SK-N-SH treated with all-trans-retinoic acid at 6 μM for 48 hours (cell line): Measurements from ENCODE around the gene CACNA1C.
"Not testable (repeated sequence)": the region's sequence is repeated elsewhere in the genome, so short reads cannot be mapped to it uniquely, and the experiment has no call there.

Experiments
- ARNTL ChIP-seq: fragments of 450-650 bp; formaldehyde crosslinking; IDR thresholded peaks from 2 replicates; pipeline ENCODE4 v1.5.0; 2020; ENCODE audit warnings: low read depth, mild to moderate bottlenecking, moderate library complexity, borderline replicate concordance
- CSDC2 ChIP-seq: fragments of 250-450 bp; sonication (Bioruptor Pico); IDR thresholded peaks from 2 replicates; pipeline ENCODE4 v1.5.0; 2020; ENCODE audit warnings: mild to moderate bottlenecking, moderate library complexity
- CSRNP3 ChIP-seq: fragments of 250-450 bp; sonication (Bioruptor Pico); IDR thresholded peaks from 2 replicates; pipeline ENCODE4 v1.5.1; 2021; ENCODE audit warnings: mild to moderate bottlenecking, moderate library complexity
- OSR1 ChIP-seq: fragments of 250-450 bp; sonication (Bioruptor Pico); IDR thresholded peaks from 2 replicates; pipeline ENCODE4 v1.8.0; 2022; ENCODE audit warnings: moderate library complexity, mild to moderate bottlenecking, inconsistent platforms
- PATZ1 ChIP-seq: fragments of 250-450 bp; sonication (Bioruptor Pico); IDR thresholded peaks from 2 replicates; pipeline ENCODE4 v1.8.0; 2020; ENCODE audit warnings: mild to moderate bottlenecking, moderate library complexity, borderline replicate concordance
- PPARA ChIP-seq: fragments of 250-450 bp; sonication (Bioruptor Pico); IDR thresholded peaks from 2 replicates; pipeline ENCODE4 v1.5.0; 2020; ENCODE audit warnings: mild to moderate bottlenecking, borderline replicate concordance
- RARB ChIP-seq: fragments of 250-450 bp; sonication (Bioruptor Pico); IDR thresholded peaks from 2 replicates; pipeline ENCODE4 v1.8.0; 2021; ENCODE audit warnings: mild to moderate bottlenecking, moderate library complexity
- ZC3H10 ChIP-seq: fragments of 250-450 bp; sonication (Bioruptor Pico); IDR thresholded peaks from 2 replicates; pipeline ENCODE4 v1.5.1; 2021; ENCODE audit warnings: mild to moderate bottlenecking, moderate library complexity
- ZFP30 ChIP-seq: fragments of 450-650 bp; formaldehyde crosslinking; IDR thresholded peaks from 2 replicates; pipeline ENCODE4 v1.5.0; 2022; ENCODE audit warnings: mild to moderate bottlenecking, moderate library complexity
- ZNF8 ChIP-seq: fragments of 450-650 bp; formaldehyde crosslinking; IDR thresholded peaks from 2 replicates; pipeline ENCODE4 v1.5.0; 2020; ENCODE audit warnings: mild to moderate bottlenecking, moderate library complexity

- TF ChIP-seq ZC3H10 (CRISPR knock-in tag); ARNTL (CRISPR knock-in tag); ZNF8 (CRISPR knock-in tag); ZFP30; CSRNP3; PATZ1; RARB (CRISPR knock-in tag); CSDC2 (CRISPR knock-in tag); PPARA (CRISPR knock-in tag); OSR1 (CRISPR knock-in tag): not testable (repeated sequence)
Measured at GRCh38 chr12:2742037-2742436, 689.2 kb downstream of the CACNA1C start.
